ENCODE results near the gene HPSE2. TPM values are rescaled to one million over a fixed set of nuclear protein-coding genes. Genes with fewer than 3 reads are reported as not detected.

Gene HPSE2
- total and polyA plus RNA-seq, 8 donors: 0.58 to 15.8 (median 2.0) TPM

DNA sequence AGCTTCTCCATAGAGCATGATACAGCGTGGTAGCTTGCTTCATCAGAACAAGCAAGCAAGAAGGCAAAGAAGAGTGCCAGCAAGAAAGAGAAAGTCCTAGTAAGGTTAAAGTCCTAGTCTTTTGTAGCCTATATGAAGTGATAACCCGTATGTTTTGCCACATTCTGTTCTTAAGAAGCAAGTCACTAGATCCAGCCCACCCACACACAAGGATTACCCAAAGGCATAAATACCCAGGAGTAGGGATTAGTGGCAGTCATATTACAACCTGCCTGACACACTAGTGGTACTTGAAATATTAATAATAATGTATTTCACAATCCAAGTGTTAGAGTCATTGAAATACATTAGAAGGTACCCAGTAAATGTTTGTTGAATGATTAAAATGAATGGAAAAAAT lies 285.5 kb downstream of the HPSE2 start:
- no peaks in the 10 kb centered on the region for H3K27me3 ChIP-seq
- DNase-seq: no peak
- no peak overlapping the region for H3K27ac ChIP-seq
- WGBS, 5 donors: 55 to 74% (median 62%) methylated on average over 2 of the region's 2 CpGs
- H3K9me3 ChIP-seq: peaks cover 0 to 9% (median 0%) of the 10 kb centered on the region in 4 donors
- intact Hi-C loops (cut with DNase I; ENCODE audit: low total_unique reads): no loop called here
- no peak overlapping the region for H3K4me3 ChIP-seq
- TF ChIP-seq, protein P1, sequence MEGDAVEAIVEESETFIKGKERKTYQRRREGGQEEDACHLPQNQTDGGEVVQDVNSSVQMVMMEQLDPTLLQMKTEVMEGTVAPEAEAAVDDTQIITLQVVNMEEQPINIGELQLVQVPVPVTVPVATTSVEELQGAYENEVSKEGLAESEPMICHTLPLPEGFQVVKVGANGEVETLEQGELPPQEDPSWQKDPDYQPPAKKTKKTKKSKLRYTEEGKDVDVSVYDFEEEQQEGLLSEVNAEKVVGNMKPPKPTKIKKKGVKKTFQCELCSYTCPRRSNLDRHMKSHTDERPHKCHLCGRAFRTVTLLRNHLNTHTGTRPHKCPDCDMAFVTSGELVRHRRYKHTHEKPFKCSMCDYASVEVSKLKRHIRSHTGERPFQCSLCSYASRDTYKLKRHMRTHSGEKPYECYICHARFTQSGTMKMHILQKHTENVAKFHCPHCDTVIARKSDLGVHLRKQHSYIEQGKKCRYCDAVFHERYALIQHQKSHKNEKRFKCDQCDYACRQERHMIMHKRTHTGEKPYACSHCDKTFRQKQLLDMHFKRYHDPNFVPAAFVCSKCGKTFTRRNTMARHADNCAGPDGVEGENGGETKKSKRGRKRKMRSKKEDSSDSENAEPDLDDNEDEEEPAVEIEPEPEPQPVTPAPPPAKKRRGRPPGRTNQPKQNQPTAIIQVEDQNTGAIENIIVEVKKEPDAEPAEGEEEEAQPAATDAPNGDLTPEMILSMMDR (IDR thresholded peaks at IDR 0.05): no peak
- no peak for TF ChIP-seq POLR2A (IDR thresholded peaks at IDR 0.05)
- TF ChIP-seq POLR2AphosphoS5 (IDR thresholded peaks at IDR 0.05): no peak
- TF ChIP-seq EP300 (IDR thresholded peaks at IDR 0.05): no peak
- H3K4me1 ChIP-seq: no peaks in the 10 kb centered on the region
- H3K36me3 ChIP-seq: no peaks in the 10 kb centered on the region

DNA sequence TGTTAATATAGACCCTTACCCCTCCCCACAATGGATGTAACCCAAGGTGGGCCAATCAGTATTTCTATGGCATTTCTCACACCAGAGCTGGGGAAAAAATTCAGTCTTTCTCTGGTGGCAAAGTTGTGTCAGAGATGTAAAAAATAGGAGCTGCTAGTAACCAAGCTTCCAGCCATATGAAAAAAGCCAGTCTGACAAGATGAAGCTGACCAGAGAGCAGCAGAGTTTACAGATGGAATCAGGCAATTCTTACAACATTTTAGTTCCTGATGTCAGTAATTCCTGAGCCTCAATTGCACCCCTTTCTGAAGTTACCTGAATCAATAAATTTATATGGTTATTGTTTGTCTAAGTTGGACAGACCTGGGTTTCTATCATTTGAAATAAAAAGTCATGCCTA lies 286.3 kb downstream of the HPSE2 start:
- Histone ChIP-seq H3K4me3 (no peak overlapping the region), H3K27me3 (no peaks in the 10 kb centered on the region), H3K4me1 (no peaks in the 10 kb centered on the region), H3K27ac (no peak overlapping the region), H3K36me3 (no peaks in the 10 kb centered on the region), H3K9me3 (peaks cover 0 to 9% (median 0%) of the 10 kb centered on the region in 4 donors)
- intact Hi-C loops (cut with DNase I; ENCODE audit: low total_unique reads): no loop called here
- no peak for DNase-seq
- TF ChIP-seq, protein P1 (IDR thresholded peaks at IDR 0.05): no peak
- no peak for TF ChIP-seq EP300 (IDR thresholded peaks at IDR 0.05)
- TF ChIP-seq POLR2AphosphoS5 (IDR thresholded peaks at IDR 0.05): no peak
- TF ChIP-seq POLR2A (IDR thresholded peaks at IDR 0.05): no peak

DNA sequence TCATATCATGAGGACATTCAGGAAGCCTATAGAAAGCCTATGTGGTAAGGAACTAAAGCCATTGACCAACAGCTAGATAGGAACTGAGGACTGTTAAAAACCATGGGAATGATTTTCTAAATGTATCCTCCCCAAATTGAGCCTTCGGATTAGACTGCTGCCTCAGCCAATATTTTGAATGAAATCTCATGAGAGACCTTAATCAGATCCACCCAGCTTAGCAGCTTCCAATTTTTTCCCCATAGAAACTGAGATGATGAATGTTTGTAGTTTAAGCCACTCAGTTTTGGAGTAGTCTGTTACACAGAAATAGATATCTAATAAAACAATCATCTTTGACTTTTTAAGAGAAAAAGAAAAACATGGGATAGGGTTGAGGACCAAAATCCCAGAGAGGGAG lies 292.0 kb downstream of the HPSE2 start:
- WGBS, 5 donors: 61 to 95% (median 76%) methylated on average over 1 of the region's 1 CpG
- intact Hi-C loops (cut with DNase I; ENCODE audit: low total_unique reads): no loop called here
- Histone ChIP-seq H3K4me3 (no peak overlapping the region), H3K36me3 (no peaks in the 10 kb centered on the region), H3K9me3 (peaks cover 0 to 9% (median 0%) of the 10 kb centered on the region in 4 donors), H3K27me3 (no peaks in the 10 kb centered on the region), H3K27ac (no peak overlapping the region), H3K4me1 (no peaks in the 10 kb centered on the region)
- no peak for DNase-seq
- TF ChIP-seq EP300 (IDR thresholded peaks at IDR 0.05) (no peak), POLR2AphosphoS5 (IDR thresholded peaks at IDR 0.05) (no peak), POLR2A (IDR thresholded peaks at IDR 0.05) (no peak)
- TF ChIP-seq, protein P1 (IDR thresholded peaks at IDR 0.05): no peak

DNA sequence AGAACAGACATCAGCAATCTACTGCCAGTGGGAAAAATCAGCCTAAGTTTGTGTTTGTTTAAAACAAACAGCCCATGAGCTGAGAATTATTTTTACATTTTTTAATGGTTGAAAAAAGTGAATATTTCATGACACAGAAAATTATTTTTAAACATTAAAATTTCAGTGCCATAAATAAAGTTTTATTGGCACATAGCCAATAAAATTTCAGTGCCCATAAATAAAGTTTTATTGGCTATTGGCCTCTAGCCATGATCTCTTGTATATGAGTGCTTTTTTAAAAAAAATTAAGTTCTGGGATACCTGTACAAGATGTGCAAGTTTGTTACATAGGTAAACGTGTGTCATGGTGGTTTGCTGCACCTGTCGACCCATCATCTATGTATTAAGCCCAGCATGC lies 305.9 kb downstream of the HPSE2 start:
- no peaks in the 10 kb centered on the region for H3K36me3 ChIP-seq
- 83 to 92% (median 87%) methylated on average over 2 of the region's 2 CpGs for WGBS, 5 donors
- intact Hi-C loops (cut with DNase I; ENCODE audit: low total_unique reads): no loop called here

More for the DNA sequence above, 305.9 kb downstream of the HPSE2 start:
- TF ChIP-seq, protein P1 (IDR thresholded peaks at IDR 0.05): no peak
- TF ChIP-seq EP300 (IDR thresholded peaks at IDR 0.05): no peak
- TF ChIP-seq POLR2A (IDR thresholded peaks at IDR 0.05): no peak
- TF ChIP-seq POLR2AphosphoS5 (IDR thresholded peaks at IDR 0.05): no peak
- Histone ChIP-seq H3K9me3 (peaks cover 0 to 15% (median 5%) of the 10 kb centered on the region in 4 donors), H3K4me1 (no peaks in the 10 kb centered on the region), H3K27ac (no peak overlapping the region), H3K4me3 (no peak overlapping the region), H3K27me3 (no peaks in the 10 kb centered on the region)
- no peak for DNase-seq
